Lower leg skin (tissue), 3 donors: ENCODE measurements around the gene GLRX.

Source experiments
- POLR2A ChIP-seq, 2 donors: fragments of 450-650 bp; IDR thresholded peaks; one replicate each; pipeline ENCODE4 v1.6.1; 2016 to 2017; ENCODE audit warnings: antibody characterized with exemption in 2 of 2, mild to moderate bottlenecking in 1 of 2, moderate library complexity in 1 of 2
- TF ChIP-seq, protein P1 (sequence below), 3 donors: fragments of 450-650 bp; IDR thresholded peaks; one replicate each; pipeline ENCODE4 v1.5.1; 2016; ENCODE audit warnings: antibody characterized with exemption in 3 of 3, mild to moderate bottlenecking in 3 of 3, moderate library complexity in 2 of 3

DNA sequence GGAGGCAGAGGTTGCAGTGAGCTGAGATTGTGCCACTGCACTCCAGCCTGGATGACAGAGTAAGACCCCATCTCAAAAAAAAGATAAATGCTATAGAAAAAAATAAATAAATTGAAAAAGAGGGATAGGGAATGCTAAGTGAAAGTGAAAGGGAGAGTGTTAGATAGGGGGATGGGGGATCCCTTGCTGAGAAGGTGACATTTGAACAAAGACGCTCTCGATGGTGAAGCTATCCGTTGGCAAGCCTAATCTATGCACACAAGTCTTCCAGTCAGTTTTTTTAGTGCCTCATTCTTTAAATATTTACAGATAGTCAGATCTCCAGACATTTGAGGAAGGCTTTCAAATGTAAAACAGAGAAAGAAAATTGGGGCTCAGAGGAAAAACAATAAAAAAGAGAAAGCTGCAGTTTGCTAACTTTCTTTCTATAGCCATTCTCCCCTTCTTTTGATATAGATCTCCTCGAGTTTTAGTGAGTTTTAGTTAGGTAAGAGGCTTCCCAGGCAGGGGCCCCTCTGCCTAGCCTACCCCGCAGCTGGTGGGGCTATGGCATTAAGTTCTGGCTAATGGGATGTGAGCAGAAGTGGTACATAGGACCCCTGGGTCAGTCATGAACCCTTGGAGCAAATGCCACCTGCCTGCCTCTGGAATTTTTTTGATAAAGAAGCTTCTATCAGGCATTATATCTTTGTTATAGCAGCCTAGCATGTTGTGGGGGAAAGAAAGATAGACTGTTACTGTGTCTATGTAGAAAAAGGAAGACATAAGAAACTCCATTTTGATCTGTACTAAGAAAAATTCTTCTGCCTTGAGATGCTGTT, 12.0 kb downstream of the GLRX start:
- TF ChIP-seq, protein P1, sequence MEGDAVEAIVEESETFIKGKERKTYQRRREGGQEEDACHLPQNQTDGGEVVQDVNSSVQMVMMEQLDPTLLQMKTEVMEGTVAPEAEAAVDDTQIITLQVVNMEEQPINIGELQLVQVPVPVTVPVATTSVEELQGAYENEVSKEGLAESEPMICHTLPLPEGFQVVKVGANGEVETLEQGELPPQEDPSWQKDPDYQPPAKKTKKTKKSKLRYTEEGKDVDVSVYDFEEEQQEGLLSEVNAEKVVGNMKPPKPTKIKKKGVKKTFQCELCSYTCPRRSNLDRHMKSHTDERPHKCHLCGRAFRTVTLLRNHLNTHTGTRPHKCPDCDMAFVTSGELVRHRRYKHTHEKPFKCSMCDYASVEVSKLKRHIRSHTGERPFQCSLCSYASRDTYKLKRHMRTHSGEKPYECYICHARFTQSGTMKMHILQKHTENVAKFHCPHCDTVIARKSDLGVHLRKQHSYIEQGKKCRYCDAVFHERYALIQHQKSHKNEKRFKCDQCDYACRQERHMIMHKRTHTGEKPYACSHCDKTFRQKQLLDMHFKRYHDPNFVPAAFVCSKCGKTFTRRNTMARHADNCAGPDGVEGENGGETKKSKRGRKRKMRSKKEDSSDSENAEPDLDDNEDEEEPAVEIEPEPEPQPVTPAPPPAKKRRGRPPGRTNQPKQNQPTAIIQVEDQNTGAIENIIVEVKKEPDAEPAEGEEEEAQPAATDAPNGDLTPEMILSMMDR (IDR thresholded peaks at IDR 0.05), result no peak
- no peak for TF ChIP-seq POLR2A (IDR thresholded peaks at IDR 0.05)
